ENCODE data around the gene CYP26A1.

Gene CYP26A1

DNA sequence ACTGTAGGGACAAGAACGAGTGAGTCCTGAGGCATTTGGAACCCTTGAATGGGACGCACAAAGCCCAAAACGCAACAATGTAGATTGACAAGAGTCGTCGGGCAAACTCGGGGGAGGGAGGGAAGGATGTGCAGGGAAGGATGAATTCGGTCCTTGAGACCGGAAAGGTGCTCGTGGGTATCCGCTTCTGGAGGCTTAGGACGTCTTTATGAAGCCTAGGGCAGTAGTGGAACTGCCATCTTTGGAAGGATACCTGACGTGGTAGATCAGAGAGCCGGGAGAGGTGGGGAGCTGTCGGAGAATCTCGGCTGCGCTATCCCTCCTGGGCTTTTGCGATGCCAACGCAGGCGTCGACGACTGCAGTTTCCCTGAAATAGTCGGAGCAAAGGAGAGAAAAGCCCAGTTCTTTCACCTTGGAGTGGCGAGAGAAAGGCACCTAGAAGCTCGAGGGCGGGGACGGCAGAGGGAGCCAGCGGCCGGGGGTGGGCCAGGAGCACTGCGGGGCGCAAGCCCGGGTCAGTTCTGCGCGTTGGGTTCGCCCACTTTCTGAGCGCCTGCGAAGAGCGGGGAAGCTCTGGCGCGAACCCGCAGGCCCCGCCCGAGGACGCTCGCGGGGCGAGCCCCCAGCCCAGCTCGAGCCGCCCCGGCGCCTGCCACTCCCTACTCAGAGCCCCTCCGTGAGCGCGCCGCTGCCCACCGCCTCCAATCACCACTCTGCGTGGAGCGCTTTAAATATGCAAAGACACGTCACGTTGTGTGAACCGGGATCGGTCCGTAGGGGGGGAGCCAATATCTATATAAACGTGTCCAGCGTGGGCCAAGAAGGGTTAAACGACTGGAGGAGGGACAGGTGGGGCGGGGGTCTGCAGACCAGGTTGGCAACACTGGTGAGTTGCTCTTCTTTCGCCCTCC is 13.5 kb upstream of the CYP26A1 start, which contains the start of gene CYP26C1:
Gene CYP26C1 (plus strand): TSS at position 824 of the 912 bp plus-strand sequence. CDS start 466 bp downstream, outside the sequence.
- Histone ChIP-seq H3K27me3 (ENCODE audit: insufficient read depth, low read length) (peaks cover 56% of the 10 kb centered on the region), H2AFZ (ENCODE audit: insufficient read depth, low read length, poor library complexity) (no peak within 1 kb of the TSS), H4K8ac (ENCODE audit: low read depth, low read length) (no peak within 1 kb of the TSS), H3K4me2 (ENCODE audit: low read length) (peak within 1 kb of the TSS; percentile 66), H4K12ac (ENCODE audit: low read depth, low read length) (no peak within 1 kb of the TSS), H3K36me3 (ENCODE audit: control insufficient read depth in 1 of 2, insufficient read depth in 2 of 2, low read length in 2 of 2) (peaks cover 0 to 2% of the 10 kb centered on the region in 2 experiments), H2BK12ac (ENCODE audit: low read length) (no peak within 1 kb of the TSS), H3K9me3 (ENCODE audit: insufficient read depth, low read depth, low read length) (peaks cover 5% of the 10 kb centered on the region), H3K4me1 (ENCODE audit: control insufficient read depth in 1 of 2, insufficient read depth in 2 of 2, low read length in 2 of 2) (peaks cover 18 to 21% of the 10 kb centered on the region in 2 experiments), H3K18ac (ENCODE audit: low read length) (no peak within 1 kb of the TSS), H4K91ac (ENCODE audit: low read depth, low read length) (no peak within 1 kb of the TSS), H3K23ac (ENCODE audit: low read length) (no peak within 1 kb of the TSS), H3K27ac (ENCODE audit: low read depth, low read length) (no peak within 1 kb of the TSS), H2AK5ac (ENCODE audit: low read length) (no peak within 1 kb of the TSS), H3K4ac (ENCODE audit: low read depth, low read length) (no peak within 1 kb of the TSS), H2BK120ac (ENCODE audit: insufficient read depth, low read length, poor library complexity) (no peak within 1 kb of the TSS), H3K9ac (ENCODE audit: low read length) (no peak within 1 kb of the TSS), H3K79me1 (ENCODE audit: low read length) (no peaks in the 10 kb centered on the region), H3K14ac (ENCODE audit: low read length) (no peak within 1 kb of the TSS), H3K4me3 (ENCODE audit: low read depth, low read length) (no peak within 1 kb of the TSS), H2BK5ac (ENCODE audit: low read depth, low read length, poor library complexity) (no peak within 1 kb of the TSS), H3K79me2 (ENCODE audit: control insufficient read depth, insufficient read depth, low read length, poor library complexity) (no peaks in the 10 kb centered on the region)
- no CpG with 5 or more reads among the region's 67 CpGs for WGBS (ENCODE audit: extremely low coverage, insufficient coverage, insufficient read length)
- DNase-seq = no peak

DNA sequence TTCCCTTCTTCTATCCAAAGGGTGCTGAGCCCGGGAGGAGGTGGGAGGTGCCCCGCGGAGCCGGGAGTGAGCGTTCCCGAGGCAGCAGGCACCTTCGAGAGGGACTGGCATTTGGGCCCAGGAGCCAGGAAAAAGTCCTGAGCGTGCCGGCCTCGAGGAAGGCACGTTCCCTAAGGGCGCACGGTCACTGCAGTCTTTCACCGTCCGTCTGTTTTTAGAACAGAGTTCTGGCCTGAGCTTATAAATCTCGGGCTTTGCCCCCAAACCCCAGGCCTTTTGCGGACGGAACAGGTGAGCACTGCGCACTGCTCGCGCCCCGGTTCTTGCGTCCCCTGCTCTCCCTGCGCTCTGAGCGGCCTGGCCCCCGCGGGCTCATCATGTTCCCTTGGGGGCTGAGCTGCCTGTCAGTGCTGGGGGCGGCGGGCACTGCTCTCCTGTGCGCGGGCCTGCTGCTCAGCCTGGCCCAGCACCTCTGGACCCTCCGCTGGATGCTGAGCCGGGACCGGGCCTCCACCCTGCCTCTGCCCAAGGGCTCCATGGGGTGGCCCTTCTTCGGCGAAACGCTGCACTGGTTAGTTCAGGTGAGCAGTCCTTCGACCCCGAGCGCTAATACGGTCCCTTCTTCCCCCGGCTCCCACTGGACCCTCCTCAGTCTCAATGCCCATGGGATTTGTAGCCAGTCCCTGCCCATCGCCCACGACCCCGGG is 12.7 kb upstream of the CYP26A1 start:
- Histone ChIP-seq H3K4me2 (ENCODE audit: low read length) (peak overlapping the region; percentile 56), H3K14ac (ENCODE audit: low read length) (no peak overlapping the region), H3K27ac (ENCODE audit: low read depth, low read length) (no peak overlapping the region), H2AK5ac (ENCODE audit: low read length) (no peak overlapping the region), H3K36me3 (ENCODE audit: control insufficient read depth in 1 of 2, insufficient read depth in 2 of 2, low read length in 2 of 2) (peaks cover 0 to 2% of the 10 kb centered on the region in 2 experiments), H3K79me2 (ENCODE audit: control insufficient read depth, insufficient read depth, low read length, poor library complexity) (no peaks in the 10 kb centered on the region), H4K12ac (ENCODE audit: low read depth, low read length) (no peak overlapping the region), H4K8ac (ENCODE audit: low read depth, low read length) (no peak overlapping the region), H3K4me3 (ENCODE audit: low read depth, low read length) (no peak overlapping the region), H3K27me3 (ENCODE audit: insufficient read depth, low read length) (peaks cover 64% of the 10 kb centered on the region), H3K9ac (ENCODE audit: low read length) (no peak overlapping the region), H3K4ac (ENCODE audit: low read depth, low read length) (no peak overlapping the region), H4K91ac (ENCODE audit: low read depth, low read length) (no peak overlapping the region), H2BK12ac (ENCODE audit: low read length) (no peak overlapping the region), H3K23ac (ENCODE audit: low read length) (no peak overlapping the region), H2BK5ac (ENCODE audit: low read depth, low read length, poor library complexity) (no peak overlapping the region), H3K79me1 (ENCODE audit: low read length) (no peaks in the 10 kb centered on the region), H2AFZ (ENCODE audit: insufficient read depth, low read length, poor library complexity) (no peak overlapping the region), H2BK120ac (ENCODE audit: insufficient read depth, low read length, poor library complexity) (no peak overlapping the region), H3K18ac (ENCODE audit: low read length) (no peak overlapping the region), H3K4me1 (ENCODE audit: control insufficient read depth in 1 of 2, insufficient read depth in 2 of 2, low read length in 2 of 2) (peaks cover 20 to 25% of the 10 kb centered on the region in 2 experiments), H3K9me3 (ENCODE audit: insufficient read depth, low read depth, low read length) (peaks cover 5% of the 10 kb centered on the region)
- WGBS (ENCODE audit: extremely low coverage, insufficient coverage, insufficient read length) = no CpG with 5 or more reads among the region's 45 CpGs
- DNase-seq = no peak

DNA sequence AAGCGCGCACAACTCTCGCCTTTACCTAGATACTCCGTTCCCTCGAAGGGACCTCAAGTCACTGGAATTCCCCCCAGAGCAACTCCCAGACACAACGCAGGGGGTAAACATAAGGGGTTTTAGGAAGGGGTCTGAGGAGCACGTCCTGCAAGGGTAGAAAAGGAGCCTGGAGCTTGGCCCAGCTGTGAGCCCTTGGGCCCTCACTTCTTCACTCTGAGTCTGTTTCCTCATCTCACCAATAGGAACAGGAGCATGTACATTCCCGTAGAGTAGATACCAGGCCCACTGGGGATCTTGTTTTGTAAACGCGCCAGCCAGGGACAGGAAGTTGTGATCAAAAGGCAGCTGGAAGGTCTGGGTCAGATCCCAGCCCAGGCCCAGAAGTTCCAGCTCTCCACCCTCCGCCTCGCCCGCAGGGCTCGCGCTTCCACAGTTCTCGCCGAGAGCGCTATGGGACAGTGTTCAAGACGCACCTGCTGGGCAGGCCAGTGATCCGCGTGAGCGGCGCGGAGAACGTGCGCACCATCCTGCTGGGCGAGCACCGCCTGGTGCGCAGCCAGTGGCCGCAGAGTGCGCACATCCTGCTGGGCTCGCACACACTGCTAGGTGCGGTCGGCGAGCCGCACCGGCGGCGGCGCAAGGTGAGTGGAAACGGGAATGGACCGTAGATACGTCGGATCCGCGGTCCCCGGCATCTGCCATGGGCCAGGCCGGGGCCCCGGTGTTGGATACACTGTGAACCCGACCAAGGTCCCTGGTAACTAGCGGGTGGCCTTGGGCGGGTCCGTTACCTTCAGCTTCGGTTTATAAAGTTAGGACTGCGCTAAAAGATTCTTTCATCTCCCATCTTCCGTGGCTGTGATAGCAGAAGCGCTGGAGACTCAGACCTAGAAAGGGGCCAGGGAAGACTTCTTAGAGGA is 11.8 kb upstream of the CYP26A1 start:
- no peak overlapping the region for H2AFZ ChIP-seq (ENCODE audit: insufficient read depth, low read length, poor library complexity)
- peak overlapping the region; percentile 66 for H3K4me2 ChIP-seq (ENCODE audit: low read length)
- H2BK120ac ChIP-seq (ENCODE audit: insufficient read depth, low read length, poor library complexity) = no peak overlapping the region
- no peaks in the 10 kb centered on the region for H3K79me1 ChIP-seq (ENCODE audit: low read length)
- H2BK12ac ChIP-seq (ENCODE audit: low read length) = no peak overlapping the region
- H3K18ac ChIP-seq (ENCODE audit: low read length) = no peak overlapping the region
- WGBS (ENCODE audit: extremely low coverage, insufficient coverage, insufficient read length) = no CpG with 5 or more reads among the region's 57 CpGs
- peaks cover 0 to 2% of the 10 kb centered on the region in 2 experiments for H3K36me3 ChIP-seq (ENCODE audit: control insufficient read depth in 1 of 2, insufficient read depth in 2 of 2, low read length in 2 of 2)
- H2BK5ac ChIP-seq (ENCODE audit: low read depth, low read length, poor library complexity) = no peak overlapping the region
- DNase-seq = peak in 1 of 2 donors; percentile 59
- no peak overlapping the region for H3K4ac ChIP-seq (ENCODE audit: low read depth, low read length)
- H3K23ac ChIP-seq (ENCODE audit: low read length) = no peak overlapping the region
- no peak overlapping the region for H4K12ac ChIP-seq (ENCODE audit: low read depth, low read length)
- peaks cover 22 to 28% of the 10 kb centered on the region in 2 experiments for H3K4me1 ChIP-seq (ENCODE audit: control insufficient read depth in 1 of 2, insufficient read depth in 2 of 2, low read length in 2 of 2)
- no peak overlapping the region for H3K27ac ChIP-seq (ENCODE audit: low read depth, low read length)
- no peak overlapping the region for H2AK5ac ChIP-seq (ENCODE audit: low read length)
- H4K91ac ChIP-seq (ENCODE audit: low read depth, low read length) = no peak overlapping the region
- H3K4me3 ChIP-seq (ENCODE audit: low read depth, low read length) = peak overlapping the region; percentile 11
- H4K8ac ChIP-seq (ENCODE audit: low read depth, low read length) = no peak overlapping the region
- peak overlapping the region; percentile 10 for H3K9ac ChIP-seq (ENCODE audit: low read length)
- H3K9me3 ChIP-seq (ENCODE audit: insufficient read depth, low read depth, low read length) = peaks cover 8% of the 10 kb centered on the region
- peaks cover 72% of the 10 kb centered on the region for H3K27me3 ChIP-seq (ENCODE audit: insufficient read depth, low read length)
- no peak overlapping the region for H3K14ac ChIP-seq (ENCODE audit: low read length)
- no peaks in the 10 kb centered on the region for H3K79me2 ChIP-seq (ENCODE audit: control insufficient read depth, insufficient read depth, low read length, poor library complexity)

Data from trophoblast cell (in vitro differentiated cells and primary cell).